ENCODE measurements around the gene CCIN.

DNA sequence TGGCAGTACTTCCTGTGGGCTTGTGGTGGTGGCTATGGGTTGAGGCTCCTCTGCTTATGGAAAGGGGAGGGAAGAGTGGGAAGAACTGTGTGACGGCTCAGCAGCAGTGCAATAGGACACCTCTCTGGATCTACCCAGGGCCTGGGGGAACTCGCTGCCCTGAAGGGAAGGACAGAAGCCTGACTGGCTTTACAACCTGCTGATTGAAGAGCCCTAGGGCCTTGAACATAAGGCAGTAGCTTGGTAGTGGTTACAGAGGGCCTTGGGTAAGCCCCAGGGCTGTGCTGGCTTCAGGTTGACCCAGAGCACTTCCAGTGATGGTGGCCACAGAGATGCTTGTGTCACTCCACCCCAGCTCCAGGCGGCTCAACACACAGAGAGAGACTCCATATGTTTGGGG is 5.5 kb downstream of the CCIN start:
- TF ChIP-seq EZH2 (IDR thresholded peaks at IDR 0.05; ENCODE audit: insufficient read depth, poor library complexity, severe bottlenecking) (no peak), EZH2phosphoT487 (IDR thresholded peaks at IDR 0.05; ENCODE audit: insufficient read depth, low read depth) (no peak)

All from GM23248 (cell line).